Measurements from ENCODE around the gene FILIP1.

The FILIP1 gene

GRCh38 chr6:75350156-75350555, 143.4 kb downstream of the FILIP1 start:
- TF ChIP-seq, protein P1, sequence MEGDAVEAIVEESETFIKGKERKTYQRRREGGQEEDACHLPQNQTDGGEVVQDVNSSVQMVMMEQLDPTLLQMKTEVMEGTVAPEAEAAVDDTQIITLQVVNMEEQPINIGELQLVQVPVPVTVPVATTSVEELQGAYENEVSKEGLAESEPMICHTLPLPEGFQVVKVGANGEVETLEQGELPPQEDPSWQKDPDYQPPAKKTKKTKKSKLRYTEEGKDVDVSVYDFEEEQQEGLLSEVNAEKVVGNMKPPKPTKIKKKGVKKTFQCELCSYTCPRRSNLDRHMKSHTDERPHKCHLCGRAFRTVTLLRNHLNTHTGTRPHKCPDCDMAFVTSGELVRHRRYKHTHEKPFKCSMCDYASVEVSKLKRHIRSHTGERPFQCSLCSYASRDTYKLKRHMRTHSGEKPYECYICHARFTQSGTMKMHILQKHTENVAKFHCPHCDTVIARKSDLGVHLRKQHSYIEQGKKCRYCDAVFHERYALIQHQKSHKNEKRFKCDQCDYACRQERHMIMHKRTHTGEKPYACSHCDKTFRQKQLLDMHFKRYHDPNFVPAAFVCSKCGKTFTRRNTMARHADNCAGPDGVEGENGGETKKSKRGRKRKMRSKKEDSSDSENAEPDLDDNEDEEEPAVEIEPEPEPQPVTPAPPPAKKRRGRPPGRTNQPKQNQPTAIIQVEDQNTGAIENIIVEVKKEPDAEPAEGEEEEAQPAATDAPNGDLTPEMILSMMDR (conservative IDR thresholded peaks at IDR 0.05) = no peak
- H3K27ac ChIP-seq = no peak overlapping the region

GRCh38 chr6:75349262-75349984, 144.2 kb downstream of the FILIP1 start:
- TF ChIP-seq, protein P1 (conservative IDR thresholded peaks at IDR 0.05) = 0 out of 2 replicates have a peak, but pooled peaks have one; percentile 6
- no peak overlapping the region for H3K27ac ChIP-seq

GRCh38 chr6:75348882-75349261, 144.7 kb downstream of the FILIP1 start:
- TF ChIP-seq, protein P1 (conservative IDR thresholded peaks at IDR 0.05) = no peak
- H3K27ac ChIP-seq = no peak overlapping the region

- TF ChIP-seq, protein P1 (conservative IDR thresholded peaks at IDR 0.05) = no peak
- H3K27ac ChIP-seq = no peak overlapping the region
Measured at GRCh38 chr6:75347898-75348610, 145.5 kb downstream of the FILIP1 start.

DNA sequence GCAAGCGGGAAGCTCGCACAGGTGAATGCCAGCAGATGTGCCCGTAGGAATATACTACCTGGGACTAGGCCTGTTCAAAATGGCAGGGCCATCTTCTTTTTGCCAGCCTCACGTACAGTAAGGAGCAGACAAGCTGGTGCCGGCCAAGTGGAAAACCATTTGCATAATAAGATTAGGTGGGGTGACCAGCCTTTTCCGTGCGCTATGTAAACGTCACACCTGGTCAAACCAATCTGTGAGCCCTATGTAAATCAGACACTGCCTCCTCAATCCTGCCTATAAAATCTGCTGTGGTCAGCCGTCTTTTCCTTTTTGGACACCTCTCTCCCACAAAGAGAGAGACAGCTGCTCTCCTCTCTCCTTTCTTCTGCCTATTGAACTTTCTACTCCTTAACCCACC, 148.2 kb downstream of the FILIP1 start:
- TF ChIP-seq, protein P1 (conservative IDR thresholded peaks at IDR 0.05) = no peak
- no peak overlapping the region for H3K27ac ChIP-seq

DNA sequence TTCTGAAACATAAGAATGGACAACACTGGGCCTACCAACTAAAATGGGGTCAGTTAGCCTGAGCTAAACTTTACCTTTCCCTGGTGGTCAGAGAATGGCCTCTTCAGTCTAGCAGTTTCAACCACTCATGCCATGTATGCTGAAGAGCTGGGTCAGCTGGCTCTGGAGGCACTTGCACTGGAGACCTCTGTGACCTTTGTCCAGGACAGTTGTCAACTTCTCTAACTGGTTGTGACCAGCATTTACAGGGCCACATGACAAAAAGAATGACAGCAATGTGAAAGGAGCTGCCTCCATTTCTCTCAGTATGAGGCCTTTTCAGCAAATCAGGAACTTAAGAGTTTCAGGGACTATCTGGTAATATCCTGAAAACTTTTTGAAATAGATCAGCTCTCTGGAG, 149.1 kb downstream of the FILIP1 start:
- H3K27ac ChIP-seq = no peak overlapping the region
- TF ChIP-seq, protein P1 (conservative IDR thresholded peaks at IDR 0.05) = no peak

- TF ChIP-seq, protein P1 (conservative IDR thresholded peaks at IDR 0.05) = no peak
- no peak overlapping the region for H3K27ac ChIP-seq
Measured at GRCh38 chr6:75344021-75344420, 149.6 kb downstream of the FILIP1 start.

Data from VCaP (cell line).